HG03520 (cell line): Measurements from ENCODE around the gene LRP6.
"Not testable (repeated sequence)": the region's sequence is repeated elsewhere in the genome, so short reads cannot be mapped to it uniquely, and the experiment has no call there.

Experiments used
- ATAC-seq: cut with Tn5 transposase; IDR thresholded peaks from one replicate; pipeline ENCODE4 v1.9.1; 2021; ENCODE audit warnings: mild to moderate bottlenecking, moderate library complexity; ENCODE audit not compliant: unreplicated experiment

LRP6 gene

GRCh38 chr12:12127304-12127703, 139.5 kb downstream of the LRP6 start:
- no peak for ATAC-seq

- ATAC-seq, result no peak
Measured at GRCh38 chr12:12126551-12126950, 140.3 kb downstream of the LRP6 start.

GRCh38 chr12:12123036-12123604, 143.7 kb downstream of the LRP6 start:
- ATAC-seq, result no peak

GRCh38 chr12:12121061-12121460, 145.8 kb downstream of the LRP6 start:
- no peak for ATAC-seq

GRCh38 chr12:12116677-12117076, 150.2 kb downstream of the LRP6 start:
- no peak for ATAC-seq

- ATAC-seq, result no peak
Measured at GRCh38 chr12:12115514-12115913, 151.3 kb downstream of the LRP6 start.

GRCh38 chr12:12110923-12111555, 155.8 kb downstream of the LRP6 start:
- ATAC-seq, result not testable (repeated sequence)

- ATAC-seq, result no peak
Measured at GRCh38 chr12:12108441-12109058, 158.3 kb downstream of the LRP6 start.

- no peak for ATAC-seq
Measured at GRCh38 chr12:12107678-12108077, 159.2 kb downstream of the LRP6 start.

GRCh38 chr12:12099102-12099501, 167.7 kb downstream of the LRP6 start:
- ATAC-seq, result no peak

- no peak for ATAC-seq
Measured at GRCh38 chr12:12098691-12099015, 168.2 kb downstream of the LRP6 start.

GRCh38 chr12:12097891-12098690, 168.8 kb downstream of the LRP6 start:
- ATAC-seq, result no peak

- ATAC-seq, result no peak
Measured at GRCh38 chr12:12095021-12095420, 171.8 kb downstream of the LRP6 start.

- no peak for ATAC-seq
Measured at GRCh38 chr12:12094481-12094880, 172.4 kb downstream of the LRP6 start.

GRCh38 chr12:12091977-12092663, 174.7 kb downstream of the LRP6 start:
- ATAC-seq, result no peak

- no peak for ATAC-seq
Measured at GRCh38 chr12:12091071-12091470, 175.8 kb downstream of the LRP6 start.

GRCh38 chr12:12088761-12089160, 178.1 kb downstream of the LRP6 start:
- no peak for ATAC-seq

GRCh38 chr12:12088147-12088546, 178.7 kb downstream of the LRP6 start:
- ATAC-seq, result no peak

GRCh38 chr12:12087693-12088034, 179.2 kb downstream of the LRP6 start:
- ATAC-seq, result no peak

GRCh38 chr12:12086973-12087692, 179.7 kb downstream of the LRP6 start:
- ATAC-seq, result no peak

- ATAC-seq, result no peak
Measured at GRCh38 chr12:12086362-12086761, 180.5 kb downstream of the LRP6 start.
